IPS-NIHi11 (cell line): Measurements from ENCODE around the gene NEK8.
"Not testable (repeated sequence)": the region's sequence is repeated elsewhere in the genome, so short reads cannot be mapped to it uniquely, and the experiment has no call there.

Experiments
- DNase-seq: peaks from one replicate; pipeline ENCODE4 v3.0.0; 2012; ENCODE audit warnings: mixed read lengths, low spot score

The NEK8 gene

GRCh38 chr17:28725660-28726225, 2.8 kb upstream of the NEK8 start:
- DNase-seq: peak; percentile 68

GRCh38 chr17:28726226-28726626, 2.4 kb upstream of the NEK8 start, which contains the start of gene TLCD1:
TSS of gene TLCD1 (minus strand) at chr17:28726233. CDS start at chr17:28726097, 136 bp downstream.
- peak; percentile 47 for DNase-seq

GRCh38 chr17:28726627-28727491, 1.7 kb upstream of the NEK8 start:
- DNase-seq: peak; percentile 73

GRCh38 chr17:28729950-28730330, 1.4 kb downstream of the NEK8 start:
- no peak for DNase-seq

GRCh38 chr17:28733346-28733745, 4.8 kb downstream of the NEK8 start:
- DNase-seq: no peak

GRCh38 chr17:28734712-28735241, 6.2 kb downstream of the NEK8 start:
- no peak for DNase-seq

GRCh38 chr17:28735242-28735722, 6.7 kb downstream of the NEK8 start:
- DNase-seq: no peak

- not testable (repeated sequence) for DNase-seq
Measured at GRCh38 chr17:28735913-28736769, 7.6 kb downstream of the NEK8 start.

GRCh38 chr17:28737316-28737715, 8.7 kb downstream of the NEK8 start:
- no peak for DNase-seq

GRCh38 chr17:28737770-28738679, 9.4 kb downstream of the NEK8 start:
- peak; percentile 6 for DNase-seq

GRCh38 chr17:28738680-28739384, 10.2 kb downstream of the NEK8 start:
- no peak for DNase-seq

- DNase-seq: no peak
Measured at GRCh38 chr17:28740406-28741357, 12.1 kb downstream of the NEK8 start.

- DNase-seq: no peak
Measured at GRCh38 chr17:28741358-28742349, 13.1 kb downstream of the NEK8 start.

GRCh38 chr17:28743243-28744103, 14.9 kb downstream of the NEK8 start, which contains the start of gene TRAF4:
TSS of gene TRAF4 (plus strand) at chr17:28744011. CDS start at chr17:28744113, 102 bp downstream.
- peak; percentile 88 for DNase-seq

- peak; percentile 78 for DNase-seq
Measured at GRCh38 chr17:28744104-28744971, 15.8 kb downstream of the NEK8 start.
